H1 (cell line): Measurements from ENCODE around the gene DNM2. TPM values are rescaled to one million over a fixed set of nuclear protein-coding genes. Genes with fewer than 3 reads are reported as not detected.

Experiments used
- CTCF ChIA-PET: fragments of 300-600 bp; sonication (Branson Sonifier 250); formaldehyde crosslinking; loops from one replicate; lab custom pipeline; 2021; ENCODE audit not compliant: partially characterized antibody; lab: Charles Lee
- POLR2A ChIA-PET: fragments of 300-600 bp; sonication (Branson Sonifier 250); formaldehyde crosslinking; loops from one replicate; lab custom pipeline; 2021; ENCODE audit warnings: inconsistent platforms; ENCODE audit not compliant: partially characterized antibody; lab: Charles Lee
- DNase-seq, 2 experiments: peaks; one replicate each; pipeline versions ENCODE4 v3.0.0 to v3.0.0-alpha.2; 2010 to 2022; ENCODE audit warnings: low spot score in 2 of 2, low read depth in 1 of 2, mixed read lengths in 1 of 2
- FAIRE-seq: peaks from 2 replicates; lab custom pipeline; 2011; peaks lifted over from hg19 to GRCh38; lab: Jason Lieb, UNC
- H2AFZ ChIP-seq: 2 replicates; pipeline ENCODE4 v1.8.1; 2012; ENCODE audit warnings: low read length, inconsistent platforms
- H2AK5ac ChIP-seq: 2 replicates; pipeline ENCODE4 v1.6.1; 2013; ENCODE audit warnings: low read depth, low read length
- H2BK120ac ChIP-seq: replicated peaks from 2 replicates; pipeline ENCODE3; 2013; ENCODE audit warnings: low read depth, low read length, inconsistent platforms
- H2BK12ac ChIP-seq: 2 replicates; pipeline ENCODE4 v1.6.1; 2013; ENCODE audit warnings: low read depth, low read length
- H2BK15ac ChIP-seq: 2 replicates; pipeline ENCODE4 v1.6.1; 2013; ENCODE audit warnings: low read length
- H2BK20ac ChIP-seq: 2 replicates; pipeline ENCODE4 v1.6.1; 2013; ENCODE audit warnings: low read length
- H2BK5ac ChIP-seq: 2 replicates; pipeline ENCODE4 v1.6.1; 2013; ENCODE audit warnings: low read depth, low read length
- H3K14ac ChIP-seq: 2 replicates; pipeline ENCODE4 v1.6.1; 2013; ENCODE audit warnings: inconsistent platforms; ENCODE audit not compliant: insufficient read length
- H3K18ac ChIP-seq: 2 replicates; pipeline ENCODE4 v1.6.1; 2013; ENCODE audit warnings: low read length; ENCODE audit errors: extremely low read depth
- H3K23ac ChIP-seq: 2 replicates; pipeline ENCODE4 v1.6.1; 2013; ENCODE audit warnings: inconsistent platforms; ENCODE audit not compliant: insufficient read length
- H3K23me2 ChIP-seq: 2 replicates; pipeline ENCODE4 v1.6.1; 2013; ENCODE audit warnings: low read depth, low read length
- H3K27ac ChIP-seq: 2 replicates; pipeline ENCODE4 v1.6.1; 2011; ENCODE audit warnings: low read depth, low read length, inconsistent platforms
- H3K27me3 ChIP-seq, 4 experiments: replicated peaks in 1 of 4; 1 replicate in 1 of 4; 2 replicates in 3 of 4; pipeline versions ENCODE4 v1.6.1 to v1.8.1; 2011 to 2013; ENCODE audit warnings: low read length in 3 of 4, mild to moderate bottlenecking in 3 of 4, inconsistent platforms in 2 of 4, mixed read lengths in 2 of 4, moderate library complexity in 1 of 4; ENCODE audit not compliant: control insufficient read depth in 3 of 4, insufficient read depth in 3 of 4; ENCODE audit errors: extremely low read depth in 1 of 4
- H3K36me3 ChIP-seq, 4 experiments: 2 replicates each; pipeline versions ENCODE4 v1.6.1 to v1.8.1; 2011 to 2013; ENCODE audit warnings: mild to moderate bottlenecking in 4 of 4, low read length in 3 of 4, moderate library complexity in 2 of 4, control low read depth in 1 of 4, inconsistent platforms in 1 of 4; ENCODE audit not compliant: insufficient read depth in 4 of 4, control insufficient read depth in 2 of 4
- H3K4ac ChIP-seq: replicated peaks from 2 replicates; pipeline ENCODE3; 2013; ENCODE audit warnings: low read length, low read depth, mixed read lengths, inconsistent platforms; ENCODE audit not compliant: insufficient read length
- H3K4me1 ChIP-seq, 4 experiments: replicated peaks in 1 of 4; 1 replicate in 1 of 4; 2 replicates in 3 of 4; pipeline versions ENCODE4 v1.6.1 to v1.8.1; 2011 to 2013; ENCODE audit warnings: low read length in 3 of 4, inconsistent platforms in 2 of 4, mixed read lengths in 1 of 4; ENCODE audit not compliant: insufficient read depth in 4 of 4, control insufficient read depth in 3 of 4
- H3K4me2 ChIP-seq, 2 experiments: 2 replicates each; pipeline versions ENCODE4 v1.6.1 to v1.8.1; 2011 to 2013; ENCODE audit warnings: low read depth in 2 of 2, low read length in 2 of 2, control low read depth in 1 of 2, inconsistent platforms in 1 of 2, mild to moderate bottlenecking in 1 of 2; ENCODE audit not compliant: insufficient read depth in 1 of 2
- H3K4me3 ChIP-seq, 4 experiments: fragments of 200-600, 300-600 bp in 1 of 4; sonication (generic), shearing (Covaris generic), sonication (Bioruptor Twin) in 1 of 4; 2 replicates each; pipeline versions ENCODE4 v1.5.1 to v1.8.1; 2011 to 2016; ENCODE audit warnings: low read length in 4 of 4, low read depth in 3 of 4, control low read depth in 2 of 4, inconsistent platforms in 2 of 4, mild to moderate bottlenecking in 2 of 4, mixed read lengths in 1 of 4, moderate library complexity in 1 of 4; ENCODE audit not compliant: insufficient read depth in 2 of 4; ENCODE audit errors: extremely low read depth in 1 of 4
- H3K56ac ChIP-seq: replicated peaks from 2 replicates; pipeline ENCODE3; 2013; ENCODE audit warnings: low read depth, mild to moderate bottlenecking, mixed read lengths, low read length, inconsistent platforms; ENCODE audit not compliant: insufficient read length
- H3K79me1 ChIP-seq: 2 replicates; pipeline ENCODE4 v1.6.1; 2013; ENCODE audit warnings: low read depth, low read length, control low read depth
- H3K79me2 ChIP-seq, 2 experiments: 2 replicates each; pipeline versions ENCODE4 v1.6.1 to v1.8.1; 2012 to 2013; ENCODE audit warnings: low read length in 2 of 2, mild to moderate bottlenecking in 2 of 2, inconsistent platforms in 1 of 2; ENCODE audit not compliant: insufficient read depth in 2 of 2, control insufficient read depth in 1 of 2
- H3K9ac ChIP-seq, 4 experiments: replicated peaks in 1 of 4; 1 replicate in 1 of 4; 2 replicates in 3 of 4; pipeline versions ENCODE4 v1.6.1 to v1.8.1; 2011 to 2013; ENCODE audit warnings: low read depth in 3 of 4, low read length in 3 of 4, control low read depth in 2 of 4, mild to moderate bottlenecking in 2 of 4, moderate library complexity in 2 of 4, inconsistent platforms in 1 of 4; ENCODE audit errors: extremely low read depth in 1 of 4
- H3K9me3 ChIP-seq, 2 experiments: 2 replicates each; pipeline versions ENCODE4 v1.6.1 to v1.8.1; 2012 to 2013; ENCODE audit warnings: mild to moderate bottlenecking in 2 of 2, moderate library complexity in 2 of 2, control low read depth in 1 of 2, inconsistent platforms in 1 of 2, low read depth in 1 of 2, low read length in 1 of 2, mixed read lengths in 1 of 2; ENCODE audit not compliant: insufficient read depth in 2 of 2
- H4K20me1 ChIP-seq, 2 experiments: replicated peaks in 1 of 2; 2 replicates each; pipeline versions ENCODE3 to v1.8.1; 2011 to 2013; ENCODE audit warnings: inconsistent platforms in 2 of 2, low read length in 2 of 2, mild to moderate bottlenecking in 1 of 2; ENCODE audit not compliant: insufficient read depth in 2 of 2, control insufficient read depth in 1 of 2
- H4K5ac ChIP-seq: 2 replicates; pipeline ENCODE4 v1.6.1; 2013; ENCODE audit warnings: low read length, low read depth, mixed read lengths, inconsistent platforms; ENCODE audit not compliant: insufficient read length
- H4K8ac ChIP-seq: 2 replicates; pipeline ENCODE4 v1.8.0; 2013; ENCODE audit warnings: mild to moderate bottlenecking, moderate library complexity, low read length, inconsistent platforms; ENCODE audit not compliant: insufficient read depth; ENCODE audit errors: extremely low read depth
- H4K91ac ChIP-seq: replicated peaks from 2 replicates; pipeline ENCODE3; 2013; ENCODE audit warnings: low read length, mixed read lengths, inconsistent platforms; ENCODE audit not compliant: insufficient read length
- TAF1 ChIP-seq: IDR thresholded peaks from 2 replicates; pipeline ENCODE4 v1.6.1; 2011; ENCODE audit warnings: mild to moderate bottlenecking, low read depth, low read length
- WGBS, 2 experiments: shearing (Covaris generic) in 1 of 2; methylation state at CpG; one replicate each; pipeline versions ENCODE4 v1.1.6 to v1.1.7; 2013 to 2015; ENCODE audit warnings: low lambda C conversion rate in 2 of 2, mixed read lengths in 2 of 2, inconsistent platforms in 1 of 2, low coverage in 1 of 2, missing lambda C conversion rate in 1 of 2; ENCODE audit not compliant: insufficient replicate concordance in 2 of 2, insufficient coverage in 1 of 2, insufficient read length in 1 of 2; ENCODE audit errors: extremely low coverage in 1 of 2, missing lambda C conversion rate in 1 of 2; 5-methylcytosine and 5-hydroxymethylcytosine counted together
- polyA plus RNA-seq, 7 experiments: library from polyadenylated mRNA; depleted of rRNA in 3 of 7; stranded (reverse) in 5 of 7; unstranded in 2 of 7; fragments of >200 nt in 5 of 7; fragments of 200-250 nt in 2 of 7; gene quantifications; 1 replicate in 5 of 7; 2 replicates in 1 of 7; 4 replicates in 1 of 7; pipeline versions ENCODE4 v1.2.1 to v1.2.3, GENCODE V29; 2011 to 2013; ENCODE audit warnings: missing spikeins in 2 of 7, mixed read lengths in 2 of 7
- total RNA-seq: library from RNA; stranded (reverse); fragmentation: NEBNext Ultra II Directional; extraction: Animal tissue kit (Norgen Biotek cat#: 25700); gene quantifications from 2 replicates; pipeline ENCODE4 v1.2.1, GENCODE V29; 2021

The DNM2 gene
- total and polyA plus RNA-seq, 2 of the 8 experiments (the other 6 are each of a cell fraction or from before 2014, with no cell fraction given) = 61.9 to 120 TPM

DNA sequence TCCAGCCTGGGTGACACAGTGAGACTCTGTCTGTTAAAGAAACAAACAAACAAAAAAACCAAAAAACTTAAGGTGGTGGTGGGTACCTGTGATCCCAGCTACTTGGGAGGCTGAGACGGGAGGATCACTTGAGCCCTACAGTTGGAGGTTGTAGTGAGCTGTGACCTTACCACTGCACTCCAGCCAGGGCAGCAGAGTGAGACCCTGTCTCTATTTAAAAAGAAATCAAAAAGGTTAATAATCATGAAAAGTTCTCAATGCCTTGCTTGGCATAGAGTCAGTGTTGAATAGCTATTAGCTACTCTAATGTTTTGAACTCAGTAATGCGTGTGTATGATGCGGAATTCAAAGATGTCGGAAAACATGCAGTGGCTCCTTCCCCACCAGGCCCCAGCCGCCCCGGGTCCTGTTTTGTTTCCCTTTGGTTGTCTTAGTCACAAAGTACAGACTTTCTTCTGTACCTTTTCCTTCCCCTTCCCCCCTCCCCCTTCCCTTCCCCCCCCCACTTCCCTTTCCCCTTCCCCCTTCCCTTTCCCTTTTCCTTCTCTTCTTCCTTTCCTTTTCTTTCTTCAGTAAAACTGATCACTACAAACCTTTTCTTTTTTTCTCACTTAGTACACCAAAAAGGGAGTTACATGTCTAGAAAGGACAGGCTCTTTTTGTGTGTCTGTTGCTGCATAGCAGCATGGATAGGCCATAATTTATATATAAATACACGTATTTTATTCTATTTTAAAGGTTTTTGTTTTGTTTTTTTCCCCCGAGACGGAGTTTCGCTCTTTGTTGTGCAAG is 35.2 kb downstream of the DNM2 start:
- Histone ChIP-seq H3K4me1 (peaks cover 0 to 18% (median 6%) of the 10 kb centered on the region in 4 experiments; a peak in 5 of 7 replicates), H3K9ac (no peak overlapping the region), H3K79me1 (peaks cover 17% of the 10 kb centered on the region), H2BK15ac (no peak overlapping the region), H2BK5ac (no peak overlapping the region), H3K23ac (no peak overlapping the region), H3K14ac (no peak overlapping the region), H3K56ac (no peak overlapping the region), H3K4ac (no peak overlapping the region), H2BK12ac (no peak overlapping the region), H3K27ac (no peak overlapping the region), H2BK120ac (no peak overlapping the region), H3K36me3 (no peaks in the 10 kb centered on the region), H4K8ac (no peak overlapping the region), H3K4me3 (no peak overlapping the region), H4K91ac (no peak overlapping the region), H3K79me2 (peaks cover 0 to 65% of the 10 kb centered on the region in 2 experiments; a peak in 2 of 4 replicates), H4K5ac (no peak overlapping the region), H3K18ac (no peak overlapping the region), H3K4me2 (no peak overlapping the region), H2AK5ac (no peak overlapping the region), H2AFZ (no peak overlapping the region), H3K27me3 (no peaks in the 10 kb centered on the region), H4K20me1 (peaks cover 15 to 24% of the 10 kb centered on the region in 2 experiments), H3K9me3 (no peaks in the 10 kb centered on the region), H2BK20ac (no peak overlapping the region), H3K23me2 (no peaks in the 10 kb centered on the region; the same call in 1 of the 2 replicates)
- ChIA-PET CTCF (interaction anchor here (0.7 to 1.7 kb wide), 6 partner anchors 16 to 327 kb away, joined by 3 to 4 read pairs (median 4); no protein-coding TSS in a partner anchor), POLR2A (interaction anchor here (0.6 to 1.8 kb wide), 4 partner anchors 9 to 565 kb away, joined by 3 to 5 read pairs (median 4); no protein-coding TSS in a partner anchor)
- no peak for TF ChIP-seq TAF1
- FAIRE-seq (no peak), DNase-seq (no peak)
- 94% methylated on average over 10 of the region's 10 CpGs; no CpG with 5 or more reads in 1 of the 2 experiments for WGBS, 2 experiments
